SH-SY5Y (cell line): ENCODE measurements around the gene PCDHGB2.

Source experiments
- GATA2 ChIP-seq: IDR thresholded peaks from 2 replicates; pipeline ENCODE4 v1.6.1; 2011; ENCODE audit warnings: mild to moderate bottlenecking, low read depth, low read length
- GATA3 ChIP-seq: IDR thresholded peaks from 2 replicates; pipeline ENCODE4 v1.6.1; 2011; ENCODE audit warnings: low read depth, mild to moderate bottlenecking, low read length, moderate library complexity

DNA sequence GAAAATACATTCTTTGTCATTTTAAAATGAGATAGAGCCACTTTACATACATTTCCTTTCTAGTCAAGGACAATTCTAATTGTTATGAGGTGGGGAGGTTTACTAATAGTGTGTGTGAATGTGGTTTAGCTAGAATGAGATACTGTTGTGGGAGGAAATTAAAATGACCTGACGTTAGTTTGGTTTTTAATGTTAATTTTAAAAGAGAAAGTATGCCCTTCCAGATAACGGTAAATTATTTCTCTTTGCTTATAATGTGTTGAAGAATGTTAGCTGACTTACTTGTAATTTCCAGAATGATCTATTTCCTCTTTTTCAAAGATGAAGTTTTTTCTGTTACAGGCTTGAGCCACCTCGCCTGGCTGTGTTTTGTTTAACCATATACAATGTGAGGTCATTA is 37.5 kb upstream of the PCDHGB2 start:
- TF ChIP-seq GATA2 (no peak), GATA3 (no peak)
